GM15510 (cell line): ENCODE measurements around the gene SOWAHA.
A peak's percentile ranks its signal among the peaks of the same experiment; 100 is the strongest.

ENCODE experiments used
- POLR2A ChIP-seq: IDR thresholded peaks from 3 replicates; pipeline ENCODE4 v1.6.1; 2011; ENCODE audit warnings: borderline replicate concordance; ENCODE audit not compliant: insufficient read length; ENCODE audit errors: extremely low read depth

Gene SOWAHA

DNA sequence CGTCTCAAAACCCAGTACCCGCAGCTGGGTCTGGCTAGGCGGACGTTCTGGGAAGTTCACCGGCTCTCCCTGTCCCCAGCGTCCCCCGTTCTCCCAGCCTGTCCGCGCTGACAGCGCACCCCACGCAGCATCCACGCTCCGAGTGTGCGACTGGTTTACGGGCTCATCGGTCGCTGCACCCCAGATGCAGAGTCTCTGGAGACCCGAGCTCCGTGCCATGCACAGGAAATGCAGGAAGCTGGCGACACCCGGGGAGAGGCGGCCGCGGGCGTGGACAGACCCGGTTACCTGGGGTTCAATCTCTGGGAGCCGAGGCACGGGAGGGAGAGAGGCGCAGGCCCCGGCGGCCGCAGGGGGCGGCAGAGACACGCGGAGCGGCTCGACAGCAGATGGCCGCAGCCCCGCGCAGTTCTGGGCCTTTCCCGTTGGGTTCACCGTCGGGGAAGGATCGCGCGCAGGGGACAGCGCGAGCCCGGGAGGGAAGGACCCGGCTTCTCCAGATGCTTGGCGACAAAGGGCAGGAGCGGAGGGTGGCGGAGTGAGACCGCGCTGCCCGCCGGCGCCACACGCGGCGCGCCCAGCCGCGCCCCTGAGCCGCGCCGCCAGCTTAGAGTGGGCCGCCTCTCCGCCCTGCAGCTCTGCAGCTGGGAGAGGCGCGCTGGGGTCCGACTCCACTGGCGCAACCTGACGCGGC is 16.8 kb downstream of the SOWAHA start:
- TF ChIP-seq POLR2A = no peak

DNA sequence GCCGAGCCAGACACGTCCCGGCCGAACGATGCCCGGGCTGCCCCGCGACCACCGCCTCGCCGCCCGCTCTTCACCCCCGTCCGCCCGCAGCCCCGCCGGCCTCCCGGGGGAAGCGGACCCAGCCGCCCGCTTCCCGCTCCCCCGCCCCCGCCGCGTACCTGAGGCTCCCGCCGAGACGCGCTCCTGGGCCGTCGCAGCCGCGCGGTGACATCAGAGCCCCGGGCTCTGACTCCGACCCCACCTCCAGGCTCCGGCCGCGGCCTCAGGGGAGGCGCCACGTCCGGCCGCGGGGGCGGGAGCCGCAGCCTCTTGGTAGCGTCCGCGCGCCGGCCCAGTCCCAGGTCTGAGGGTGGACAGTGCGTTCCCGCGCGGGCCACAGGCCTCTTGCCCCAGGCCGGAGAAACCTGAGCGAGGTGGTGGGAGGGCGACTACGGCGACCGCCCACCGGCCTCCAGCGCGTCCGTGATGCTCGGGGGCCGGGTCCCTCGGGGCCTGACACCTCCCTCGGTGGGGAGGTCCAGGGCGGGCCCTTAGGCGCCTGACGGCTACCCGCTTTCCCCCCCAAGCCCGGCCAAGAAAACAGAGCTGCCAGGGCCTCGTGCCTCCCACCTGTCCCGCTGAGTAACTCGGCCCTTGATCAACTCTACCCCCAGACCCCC is 17.5 kb downstream of the SOWAHA start, which contains the start of gene SHROOM1:
Gene SHROOM1 (minus strand): TSS at position 212 of the 659 bp plus-strand sequence. CDS start 4,507 bp downstream, outside the sequence.
- TF ChIP-seq POLR2A = peak; percentile 68

DNA sequence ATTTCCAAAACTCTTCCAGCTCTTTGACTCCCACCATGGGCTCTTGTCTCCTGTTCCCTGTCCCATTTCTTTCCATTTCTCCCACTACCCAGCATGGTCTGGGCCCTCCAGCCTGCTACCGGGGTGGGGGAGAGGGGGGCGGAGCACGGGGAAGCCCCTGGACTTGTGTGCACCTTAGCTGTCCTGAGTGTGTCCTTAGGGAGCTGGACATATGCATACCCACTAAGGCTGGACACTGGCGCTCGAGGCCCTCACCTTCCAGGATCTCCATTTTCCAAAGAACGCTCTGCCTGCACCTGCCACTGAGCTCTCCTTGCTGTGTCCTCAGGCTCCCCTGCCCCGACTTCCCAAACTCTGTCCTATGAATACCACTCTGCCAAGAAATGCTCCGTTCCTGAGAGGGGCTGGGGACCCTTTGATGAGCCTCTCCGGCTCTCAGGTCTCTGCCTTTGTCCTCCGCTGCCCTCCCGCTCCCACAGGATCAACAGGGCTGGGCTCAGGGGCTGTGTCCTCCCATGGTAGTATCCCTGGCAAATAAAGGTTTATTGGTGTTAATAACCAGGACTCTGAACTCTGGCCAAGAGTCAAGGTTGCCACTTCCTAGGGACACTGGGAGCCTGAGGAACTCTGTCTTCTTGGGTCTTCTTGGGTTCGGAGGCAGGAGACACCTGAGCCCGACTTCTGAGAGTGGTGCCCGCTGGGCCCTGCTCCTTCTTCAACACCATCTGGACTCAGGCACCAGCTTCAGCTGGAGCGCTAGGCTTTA is 18.2 kb downstream of the SOWAHA start:
- TF ChIP-seq POLR2A = no peak

DNA sequence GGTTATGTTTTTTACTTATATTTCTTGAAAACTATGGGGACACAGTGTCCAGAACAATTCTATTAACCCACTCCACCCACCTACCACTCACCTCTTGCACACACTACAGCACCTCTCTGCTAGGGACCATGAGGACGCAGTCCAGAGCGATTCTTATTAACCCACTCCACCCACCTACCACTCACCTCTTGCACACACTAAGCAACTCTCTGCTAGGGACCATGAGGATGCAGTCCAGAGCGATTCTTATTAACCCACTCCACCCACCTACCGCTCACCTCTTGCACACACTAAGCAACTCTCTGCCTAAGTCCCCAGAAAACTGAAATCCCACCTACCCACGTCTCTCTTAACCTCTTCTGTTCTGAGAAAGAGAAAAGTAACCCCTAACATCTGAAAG is 19.5 kb downstream of the SOWAHA start:
- no peak for TF ChIP-seq POLR2A

DNA sequence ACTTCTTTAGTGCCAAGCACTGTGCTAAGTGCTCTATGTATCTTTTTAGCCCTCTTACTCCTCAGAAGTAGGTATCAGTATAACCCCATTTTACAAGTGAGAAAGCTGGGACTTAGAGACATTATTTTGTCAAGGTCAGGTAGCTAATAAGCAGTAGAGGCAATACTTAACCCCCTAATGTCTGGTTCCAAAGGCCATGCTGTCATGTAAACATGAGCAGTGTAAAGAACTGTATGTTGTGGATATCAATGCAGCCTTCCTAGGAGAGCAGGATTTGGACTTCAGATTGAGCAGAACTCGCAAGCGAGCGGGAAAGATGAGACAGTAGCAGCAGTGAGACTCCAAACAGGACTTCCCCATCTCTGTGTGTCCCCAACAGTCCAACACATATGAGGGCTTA is 21.0 kb downstream of the SOWAHA start:
- TF ChIP-seq POLR2A = no peak

DNA sequence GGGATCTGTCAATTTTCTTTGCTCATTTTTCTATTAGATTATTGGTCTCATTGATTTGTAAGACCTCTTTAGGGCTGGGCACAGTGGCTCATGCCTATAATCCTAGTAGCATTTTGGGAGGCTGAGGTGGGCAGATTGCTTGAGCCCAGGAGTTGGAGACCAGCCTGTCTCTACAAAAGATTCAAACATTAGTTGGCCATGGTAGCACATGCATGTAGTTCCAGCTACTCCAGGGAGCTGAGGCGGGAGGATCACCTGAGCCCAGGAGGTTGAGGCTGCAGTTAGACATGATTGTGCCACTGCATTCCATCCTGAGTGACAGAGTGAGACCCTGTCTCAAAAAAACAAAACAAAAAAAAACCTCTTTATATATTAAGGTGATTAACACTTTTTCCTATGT is 23.8 kb downstream of the SOWAHA start:
- no peak for TF ChIP-seq POLR2A

DNA sequence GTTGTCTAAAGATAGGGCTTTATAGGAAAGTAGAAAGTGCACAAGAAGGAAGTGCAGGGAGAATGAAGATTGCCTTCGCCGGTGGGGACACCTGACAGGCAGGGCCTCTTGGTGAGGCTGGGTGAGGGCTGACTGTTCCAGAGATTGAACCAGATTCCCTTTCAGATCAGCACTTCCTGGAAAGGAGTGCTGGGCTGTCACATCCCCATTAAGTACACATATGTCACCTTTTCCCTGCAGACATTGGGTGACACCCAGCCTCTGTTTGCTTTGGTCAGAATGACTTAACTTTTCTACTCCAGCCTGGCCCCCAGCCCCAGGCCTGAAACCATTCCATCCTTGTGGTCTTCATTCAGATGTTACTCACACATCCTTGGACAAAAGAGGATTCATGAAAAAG is 24.8 kb downstream of the SOWAHA start:
- TF ChIP-seq POLR2A = no peak

DNA sequence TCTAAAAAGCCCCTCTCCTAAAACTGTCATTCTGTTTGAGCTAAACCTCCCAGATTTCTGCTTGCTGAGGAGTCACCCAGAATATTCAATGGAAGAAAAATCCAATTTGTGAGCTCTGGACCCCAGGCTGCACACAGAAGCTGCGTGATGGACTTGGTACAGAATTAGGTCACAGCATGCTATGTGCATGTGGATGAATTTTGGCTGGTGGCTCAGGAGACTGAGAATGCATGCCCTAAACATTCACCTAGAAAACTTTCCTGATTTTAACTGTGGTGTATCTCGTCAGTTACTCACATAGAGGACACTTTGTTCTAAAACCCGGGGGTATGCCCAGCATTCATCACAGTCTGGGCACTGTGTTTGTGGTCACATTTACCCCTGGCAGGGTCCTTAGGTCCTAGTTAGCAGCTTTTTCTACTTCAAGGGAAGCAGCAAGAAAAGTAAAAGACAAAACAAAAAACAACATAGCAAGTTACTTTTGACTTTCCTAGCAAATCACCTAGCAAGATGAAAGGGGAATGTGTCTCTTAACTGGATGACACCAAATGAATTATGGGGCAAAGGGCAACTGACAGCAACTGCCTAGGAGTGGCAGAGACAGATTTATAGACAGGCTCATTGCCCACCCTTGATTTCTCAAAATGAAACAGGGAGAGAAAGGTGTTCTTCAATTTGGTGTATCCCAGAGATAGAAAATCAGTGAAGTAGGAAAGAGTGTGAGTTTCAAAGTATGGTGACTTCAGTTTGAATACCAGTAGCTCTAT is 25.6 kb downstream of the SOWAHA start:
- no peak for TF ChIP-seq POLR2A

DNA sequence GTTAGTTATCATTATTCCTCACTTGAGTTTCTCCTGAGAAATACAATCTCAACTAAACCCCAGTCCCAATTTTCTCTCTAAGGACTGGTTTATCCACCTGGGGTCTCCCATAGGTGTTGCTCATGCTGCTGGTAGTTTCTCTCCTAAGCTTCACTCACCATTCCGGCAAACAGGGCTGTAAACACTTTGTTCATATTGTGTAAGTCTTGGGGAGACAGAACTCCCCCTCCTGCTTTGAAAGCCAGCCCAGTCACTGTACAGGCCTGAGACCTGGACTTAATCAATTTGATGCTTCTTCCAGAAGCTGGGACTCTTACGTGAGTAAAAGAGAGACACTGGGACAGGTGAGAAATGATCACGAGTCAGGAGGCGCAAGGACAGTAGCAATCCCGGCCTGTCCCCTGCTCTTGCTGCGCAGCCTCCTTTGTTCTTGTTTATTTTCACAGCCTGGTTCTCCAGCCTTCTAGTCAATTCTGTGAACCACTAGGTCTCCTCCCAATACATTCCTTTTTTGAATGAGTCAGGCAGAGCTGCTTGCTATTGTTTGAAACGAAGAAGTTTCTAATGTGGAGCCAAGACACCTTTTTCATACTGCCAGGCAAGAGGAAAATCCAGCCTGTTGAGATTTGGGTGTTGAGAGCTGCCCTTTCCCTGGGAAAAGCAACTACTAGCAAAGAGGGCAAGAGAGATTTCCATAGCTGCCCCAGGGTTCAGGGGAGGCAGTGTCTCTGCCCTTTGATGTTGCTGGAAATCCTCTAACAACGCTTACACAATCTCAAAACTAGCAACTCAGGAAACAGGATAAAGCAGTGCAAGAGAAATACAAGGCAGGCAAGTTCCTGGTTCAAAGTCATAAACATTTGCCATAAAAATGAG is 26.6 kb downstream of the SOWAHA start:
- TF ChIP-seq POLR2A = no peak

DNA sequence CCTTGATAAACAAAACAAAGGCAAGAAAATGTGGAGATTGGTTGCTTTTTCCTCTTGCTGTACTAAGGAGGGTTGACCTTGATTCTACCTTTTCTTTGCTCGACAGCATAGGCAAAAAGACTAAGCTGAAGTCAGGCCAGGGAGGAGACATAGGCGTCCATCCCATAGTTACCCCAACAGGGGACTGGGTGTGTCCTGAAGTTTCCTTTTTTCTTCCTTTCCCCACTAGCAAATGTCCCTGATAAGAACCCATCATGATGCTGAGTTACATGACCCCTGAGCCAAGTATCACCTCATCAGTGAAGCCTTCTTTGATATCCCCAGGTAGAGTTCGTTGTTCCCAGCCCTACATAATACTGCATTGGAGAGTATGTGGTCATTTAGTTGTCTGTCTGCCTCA is 27.2 kb downstream of the SOWAHA start:
- TF ChIP-seq POLR2A = no peak

DNA sequence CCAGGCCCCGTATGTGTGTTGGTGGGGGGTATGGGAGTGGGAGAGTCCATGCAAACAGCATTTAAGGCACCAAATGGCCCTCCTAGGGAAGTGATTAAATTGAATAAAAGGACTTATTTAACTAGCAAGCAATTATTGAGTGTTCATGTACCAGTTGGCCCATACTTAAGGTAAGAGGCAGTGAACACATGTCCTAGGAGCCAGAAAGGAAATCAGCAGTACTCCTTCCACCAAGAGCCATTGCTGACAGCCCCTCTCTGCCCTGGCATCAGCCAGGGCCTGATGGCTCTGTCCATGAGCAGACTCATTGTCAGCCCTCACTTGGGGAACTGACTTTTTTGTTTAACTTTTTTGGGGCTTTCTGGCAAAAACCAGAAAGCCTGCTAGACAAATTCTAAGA is 27.8 kb downstream of the SOWAHA start:
- no peak for TF ChIP-seq POLR2A

DNA sequence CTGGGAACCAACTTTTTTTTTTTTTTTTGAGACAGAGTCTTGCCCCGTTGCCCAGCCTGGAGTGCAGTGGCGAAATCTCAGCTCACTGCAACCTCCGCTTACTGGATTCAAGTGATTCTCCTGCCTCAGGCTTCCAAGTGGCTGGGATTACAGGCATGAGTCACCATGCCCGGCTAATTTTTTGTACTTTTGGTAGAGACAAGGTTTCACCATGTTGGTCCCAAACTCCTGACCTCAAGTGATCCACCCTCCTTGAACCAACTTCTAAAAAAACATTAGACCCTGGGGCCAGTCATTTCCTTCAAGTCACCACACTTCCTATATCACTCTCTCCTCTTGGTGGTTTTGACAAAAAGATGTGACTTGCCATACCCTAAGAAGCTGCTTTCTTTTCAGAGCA is 28.2 kb downstream of the SOWAHA start:
- no peak for TF ChIP-seq POLR2A

DNA sequence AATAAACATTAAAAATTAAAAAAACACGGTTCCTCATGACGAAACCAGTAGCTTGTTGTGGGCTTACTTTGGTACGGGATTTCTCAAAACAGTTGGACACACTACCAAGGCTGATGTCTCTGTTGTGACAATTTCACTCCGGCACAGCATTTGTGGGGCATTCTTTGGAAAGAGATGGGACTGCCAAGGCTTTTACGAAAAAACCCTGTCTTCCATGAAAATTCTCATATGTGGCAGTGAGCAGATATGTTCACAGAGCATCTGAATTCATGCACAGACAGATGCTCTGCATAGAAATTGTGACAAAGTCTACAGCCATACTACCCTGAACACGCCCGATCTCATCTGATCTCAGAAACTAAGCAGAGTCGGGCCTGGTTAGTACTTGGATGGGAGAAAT is 35.2 kb downstream of the SOWAHA start:
- TF ChIP-seq POLR2A = no peak

DNA sequence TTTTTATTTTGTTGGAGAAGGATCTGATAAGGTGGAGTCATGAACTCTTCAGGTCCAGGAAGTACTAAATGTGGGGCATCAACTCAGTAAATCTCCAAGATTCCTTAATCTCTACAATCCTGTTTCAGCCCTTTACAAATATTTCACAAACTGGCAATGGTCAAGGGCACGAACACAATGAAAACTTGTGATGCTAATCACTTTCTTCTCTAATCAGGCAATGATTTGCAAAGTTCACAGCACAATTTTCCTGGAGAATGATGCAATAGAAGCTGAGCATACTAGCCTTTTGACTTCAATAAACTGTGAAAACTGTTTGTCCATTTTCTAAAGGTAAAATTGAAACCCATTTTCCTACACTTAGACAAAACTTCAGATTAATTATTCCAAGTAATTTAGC is 36.2 kb downstream of the SOWAHA start:
- TF ChIP-seq POLR2A = no peak
